Measurements from ENCODE around the gene SMU1. TPM values are rescaled to one million over a fixed set of nuclear protein-coding genes. Genes with fewer than 3 reads are reported as not detected.
A peak's percentile ranks its signal among the peaks of the same experiment; 100 is the strongest.

Gene SMU1
- 17.2 and 19.3 TPM in 2 replicates for total RNA-seq (2022)
- Bru-seq, nascent RNA = percentile 91 among the genes with signal in this experiment
- percentile 96 among the genes with signal in this experiment for BruChase-seq, experiment 1, labeled RNA remaining after a 6-hour chase
- percentile 94 among the genes with signal in this experiment for BruChase-seq, experiment 2, labeled RNA remaining after a 2-hour chase
- long read RNA-seq, full-length matches to known transcripts = 88 of 103 reads
- long read RNA-seq, partial matches to known transcripts = 8 of 103 reads
- long read RNA-seq, other reads (novel, unspliced or antisense) = 7 of 103 reads

- H3K36me3 Mint-ChIP-seq (ENCODE audit: insufficient read depth, unreplicated experiment) = peaks cover 36% of the 10 kb centered on the region
- H3K27me3 Mint-ChIP-seq (ENCODE audit: insufficient read depth, unreplicated experiment) = no peaks in the 10 kb centered on the region
- peak within 1 kb of the TSS; percentile 86 for H3K4me3 Mint-ChIP-seq (ENCODE audit: unreplicated experiment)
- TSS peak; percentile 64 for BruUV-seq (replicated peaks)
- H3K27ac Mint-ChIP-seq (ENCODE audit: low read depth, unreplicated experiment) = peak within 1 kb of the TSS; percentile 99
- no peak for TF ChIP-seq CTCF (IDR thresholded peaks at IDR 0.05; ENCODE audit: unreplicated experiment)
- intact Hi-C loops (cut with micrococcal nuclease) = loop anchor here (1.0 kb wide), 1 partner anchor 188 kb away; the partner anchor contains the start of gene BAG1
- CTCF ChIA-PET = interaction anchor here (0.6 to 1.8 kb wide), 5 partner anchors 26 to 377 kb away, joined by 3 to 10 read pairs (median 4); no protein-coding TSS in a partner anchor
- no peaks in the 10 kb centered on the region for H3K9me3 Mint-ChIP-seq (ENCODE audit: unreplicated experiment)
- POLR2A ChIA-PET = interaction anchor here (0.6 to 7.1 kb wide), 31 partner anchors 9 to 813 kb away, joined by 3 to 90 read pairs (median 5); partner anchors contain the start of genes BAG1, CHMP5, DNAJA1 and NFX1
- peaks cover 14% of the 10 kb centered on the region for H3K4me1 Mint-ChIP-seq (ENCODE audit: insufficient read depth, unreplicated experiment)
- DNase-seq (ENCODE audit: unreplicated experiment) = peak; percentile 98
Observed at GRCh38 chr9:33076046-33077004, at the start of gene SMU1. TSS of gene SMU1 (minus strand) at chr9:33076674. CDS start at chr9:33076608, 66 bp downstream.

- CTCF ChIA-PET = interaction anchor here (0.7 to 1.4 kb wide), 2 partner anchors 12 to 98 kb away, joined by 3 read pairs; no protein-coding TSS in a partner anchor
Observed at GRCh38 chr9:33125461-33125860, 49.0 kb upstream of the SMU1 start.

GRCh38 chr9:33124751-33125381 is 48.4 kb upstream of the SMU1 start:
- no TSS peak for BruUV-seq (replicated peaks)
- POLR2A ChIA-PET = interaction anchor here (0.8 to 14.7 kb wide), 2 partner anchors 38 to 43 kb away, joined by 3 to 242 read pairs; partner anchors contain the start of gene B4GALT1
- intact Hi-C loops (cut with micrococcal nuclease) = no loop called here
- H3K27ac Mint-ChIP-seq (ENCODE audit: low read depth, unreplicated experiment) = no peak overlapping the region
- H3K4me1 Mint-ChIP-seq (ENCODE audit: insufficient read depth, unreplicated experiment) = peaks cover 34% of the 10 kb centered on the region
- no peak for TF ChIP-seq CTCF (IDR thresholded peaks at IDR 0.05; ENCODE audit: unreplicated experiment)
- no peaks in the 10 kb centered on the region for H3K27me3 Mint-ChIP-seq (ENCODE audit: insufficient read depth, unreplicated experiment)
- no peaks in the 10 kb centered on the region for H3K9me3 Mint-ChIP-seq (ENCODE audit: unreplicated experiment)
- H3K36me3 Mint-ChIP-seq (ENCODE audit: insufficient read depth, unreplicated experiment) = peaks cover 100% of the 10 kb centered on the region
- H3K4me3 Mint-ChIP-seq (ENCODE audit: unreplicated experiment) = no peak overlapping the region
- DNase-seq (ENCODE audit: unreplicated experiment) = no peak
- CTCF ChIA-PET = interaction anchor here (0.7 to 1.4 kb wide), 2 partner anchors 12 to 99 kb away, joined by 3 read pairs; no protein-coding TSS in a partner anchor

More at GRCh38 chr9:33125461-33125860, 49.0 kb upstream of the SMU1 start:
- no peak overlapping the region for H3K4me3 Mint-ChIP-seq (ENCODE audit: unreplicated experiment)
- POLR2A ChIA-PET = interaction anchor here (0.5 to 14.7 kb wide), 4 partner anchors 16 to 43 kb away, joined by 3 to 242 read pairs (median 5); partner anchors contain the start of gene B4GALT1
- no peak for DNase-seq (ENCODE audit: unreplicated experiment)
- H3K27ac Mint-ChIP-seq (ENCODE audit: low read depth, unreplicated experiment) = no peak overlapping the region
- H3K36me3 Mint-ChIP-seq (ENCODE audit: insufficient read depth, unreplicated experiment) = peaks cover 100% of the 10 kb centered on the region
- no peaks in the 10 kb centered on the region for H3K9me3 Mint-ChIP-seq (ENCODE audit: unreplicated experiment)
- BruUV-seq (replicated peaks) = no TSS peak
- peaks cover 36% of the 10 kb centered on the region for H3K4me1 Mint-ChIP-seq (ENCODE audit: insufficient read depth, unreplicated experiment)
- H3K27me3 Mint-ChIP-seq (ENCODE audit: insufficient read depth, unreplicated experiment) = no peaks in the 10 kb centered on the region
- TF ChIP-seq CTCF (IDR thresholded peaks at IDR 0.05; ENCODE audit: unreplicated experiment) = no peak
- intact Hi-C loops (cut with micrococcal nuclease) = no loop called here
